H1 (cell line): Measurements from ENCODE around the gene PRR12. TPM values are rescaled to one million over a fixed set of nuclear protein-coding genes. Genes with fewer than 3 reads are reported as not detected.

Experiments used
- CHD1 ChIP-seq: IDR thresholded peaks from 2 replicates; pipeline ENCODE4 v1.6.1; 2012; ENCODE audit warnings: low read depth, low read length, improper control_type of control experiment
- SRF ChIP-seq: IDR thresholded peaks from 2 replicates; pipeline ENCODE4 v1.6.1; 2011; ENCODE audit warnings: mild to moderate bottlenecking, low read depth, low read length, moderate library complexity
- TEAD4 ChIP-seq: IDR thresholded peaks from 2 replicates; pipeline ENCODE4 v1.6.1; 2012; ENCODE audit warnings: low read depth, low read length, inconsistent platforms, mixed read lengths
- polyA plus RNA-seq, 7 experiments: library from polyadenylated mRNA; depleted of rRNA in 3 of 7; stranded (reverse) in 5 of 7; unstranded in 2 of 7; fragments of >200 nt in 5 of 7; fragments of 200-250 nt in 2 of 7; gene quantifications; 1 replicate in 5 of 7; 2 replicates in 1 of 7; 4 replicates in 1 of 7; pipeline versions ENCODE4 v1.2.1 to v1.2.3, GENCODE V29; 2011 to 2013; ENCODE audit warnings: missing spikeins in 2 of 7, mixed read lengths in 2 of 7
- total RNA-seq: library from RNA; stranded (reverse); fragmentation: NEBNext Ultra II Directional; extraction: Animal tissue kit (Norgen Biotek cat#: 25700); gene quantifications from 2 replicates; pipeline ENCODE4 v1.2.1, GENCODE V29; 2021

The PRR12 gene
- total and polyA plus RNA-seq, 2 of the 8 experiments (the other 6 are each of a cell fraction or from before 2014, with no cell fraction given), result 2.5 to 59.4 TPM

DNA sequence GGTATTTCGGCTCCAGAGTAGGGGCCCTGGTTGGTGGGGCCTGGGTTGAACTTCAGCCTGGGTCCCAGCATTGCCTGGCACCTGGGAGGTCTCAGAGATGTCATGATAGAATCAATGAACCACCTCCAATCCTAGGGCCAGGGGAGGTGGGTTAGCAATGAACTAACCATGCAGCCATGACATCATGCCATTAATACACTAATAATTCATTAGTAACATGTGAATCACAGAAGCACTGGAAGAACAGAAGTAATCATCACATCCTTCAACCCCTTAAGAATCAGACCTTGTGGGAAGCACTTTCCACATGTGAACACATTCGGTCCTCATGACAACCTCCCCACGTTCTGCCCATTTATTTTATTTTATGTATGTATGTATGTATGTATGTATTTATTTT, 17.6 kb upstream of the PRR12 start (continued):
- TF ChIP-seq SRF, result no peak
- TF ChIP-seq TEAD4, result no peak
- no peak for TF ChIP-seq CHD1
- TF ChIP-seq, all 59 proteins: peak for 0
